GM18517 (cell line): ENCODE measurements around the gene ZC3H10.
A peak's percentile ranks its signal among the peaks of the same experiment; 100 is the strongest.
"Not testable (repeated sequence)": the region's sequence is repeated elsewhere in the genome, so short reads cannot be mapped to it uniquely, and the experiment has no call there.

Source experiments
- ATAC-seq: cut with Tn5 transposase; IDR thresholded peaks from one replicate; pipeline ENCODE4 v1.9.1; 2021; ENCODE audit warnings: mild to moderate bottlenecking, moderate library complexity; ENCODE audit not compliant: unreplicated experiment

Gene ZC3H10, protein sequence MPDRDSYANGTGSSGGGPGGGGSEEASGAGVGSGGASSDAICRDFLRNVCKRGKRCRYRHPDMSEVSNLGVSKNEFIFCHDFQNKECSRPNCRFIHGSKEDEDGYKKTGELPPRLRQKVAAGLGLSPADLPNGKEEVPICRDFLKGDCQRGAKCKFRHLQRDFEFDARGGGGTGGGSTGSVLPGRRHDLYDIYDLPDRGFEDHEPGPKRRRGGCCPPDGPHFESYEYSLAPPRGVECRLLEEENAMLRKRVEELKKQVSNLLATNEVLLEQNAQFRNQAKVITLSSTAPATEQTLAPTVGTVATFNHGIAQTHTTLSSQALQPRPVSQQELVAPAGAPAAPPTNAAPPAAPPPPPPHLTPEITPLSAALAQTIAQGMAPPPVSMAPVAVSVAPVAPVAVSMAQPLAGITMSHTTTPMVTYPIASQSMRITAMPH

DNA sequence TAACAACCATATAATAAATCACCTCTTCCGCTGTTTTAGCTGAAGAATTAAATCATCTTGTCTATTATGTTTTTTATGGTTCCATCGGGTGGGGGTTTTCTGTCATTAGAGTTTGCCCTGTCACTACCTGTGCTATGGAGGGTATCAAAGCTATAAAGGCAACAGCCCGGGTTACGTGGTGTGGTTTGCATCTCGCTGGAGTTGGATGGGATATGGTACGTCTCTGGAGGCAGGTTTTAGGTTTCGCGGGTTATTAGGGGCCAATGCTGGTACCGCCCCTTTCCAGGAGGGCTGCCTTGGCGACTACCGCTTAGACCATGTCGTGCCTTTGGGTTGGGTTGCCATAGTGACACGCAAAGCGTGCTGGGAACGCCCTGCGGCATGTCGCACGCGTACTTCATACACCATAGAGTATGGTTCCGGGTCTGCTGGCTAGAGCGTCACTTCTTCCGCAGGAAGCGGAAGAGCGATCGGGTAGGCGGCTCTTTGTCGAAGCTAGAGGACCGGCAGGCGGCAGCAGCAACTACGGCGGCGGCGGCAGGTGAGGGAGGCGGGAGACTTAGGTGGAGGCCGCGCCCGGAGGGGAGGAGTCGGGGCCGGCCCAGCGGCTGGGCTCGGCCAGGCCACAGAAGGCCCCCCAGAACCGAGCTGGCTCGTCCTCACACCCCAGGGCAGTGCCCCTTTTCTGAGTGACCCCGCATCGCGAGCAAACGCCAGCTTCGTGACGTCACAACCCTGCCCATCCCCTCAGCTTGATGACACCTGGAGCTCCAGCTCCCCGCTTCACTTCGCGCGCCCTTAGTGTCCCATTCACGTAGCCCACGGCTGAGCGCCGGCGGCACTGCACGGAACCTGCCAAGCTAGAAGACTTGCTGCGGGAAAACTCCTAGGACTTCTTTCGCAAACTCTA is at the start of gene ZC3H10:
Gene ZC3H10 (plus strand): TSS at position 489 of the 910 bp plus-strand sequence. CDS start 2,297 bp downstream, outside the sequence.
- ATAC-seq, result peak; percentile 83

DNA sequence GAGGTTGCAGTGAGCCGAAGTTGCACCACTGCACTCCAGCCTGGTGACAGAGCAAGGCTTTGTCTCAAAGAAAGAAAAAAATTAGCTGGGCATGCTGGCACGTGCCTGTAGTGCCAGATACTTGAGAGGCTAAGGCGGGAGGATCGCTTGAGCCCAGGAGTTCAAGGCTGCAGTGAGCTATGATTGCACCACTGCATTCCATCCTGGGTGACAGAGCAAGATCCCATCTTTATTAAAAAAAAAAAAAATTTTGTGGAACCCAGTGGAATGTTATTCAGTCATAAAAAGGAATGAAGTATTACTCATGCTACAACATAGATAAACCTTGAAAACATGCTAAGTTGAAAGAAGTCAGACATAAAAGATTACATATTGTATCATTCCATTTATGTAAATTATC is 46.4 kb upstream of the ZC3H10 start:
- no peak for ATAC-seq

DNA sequence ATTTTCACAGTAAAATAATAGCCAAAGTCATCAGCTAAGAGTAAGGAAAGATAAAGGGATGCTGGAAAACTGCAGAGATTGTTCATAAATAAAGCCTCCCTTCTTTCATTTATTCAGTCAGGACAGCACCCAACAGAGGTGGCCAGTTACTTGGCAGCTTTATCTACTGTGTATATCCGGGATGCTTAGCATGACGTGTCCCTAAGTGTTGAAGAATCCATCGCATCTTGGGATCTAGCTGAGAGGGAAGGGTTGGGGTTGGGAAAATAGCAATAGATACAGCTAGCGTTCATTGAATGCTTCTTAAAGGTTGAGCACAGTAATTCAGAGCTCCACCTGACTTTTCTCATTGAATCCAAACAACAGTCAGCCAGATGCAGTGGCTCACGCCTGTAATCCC is 43.7 kb upstream of the ZC3H10 start:
- no peak for ATAC-seq

DNA sequence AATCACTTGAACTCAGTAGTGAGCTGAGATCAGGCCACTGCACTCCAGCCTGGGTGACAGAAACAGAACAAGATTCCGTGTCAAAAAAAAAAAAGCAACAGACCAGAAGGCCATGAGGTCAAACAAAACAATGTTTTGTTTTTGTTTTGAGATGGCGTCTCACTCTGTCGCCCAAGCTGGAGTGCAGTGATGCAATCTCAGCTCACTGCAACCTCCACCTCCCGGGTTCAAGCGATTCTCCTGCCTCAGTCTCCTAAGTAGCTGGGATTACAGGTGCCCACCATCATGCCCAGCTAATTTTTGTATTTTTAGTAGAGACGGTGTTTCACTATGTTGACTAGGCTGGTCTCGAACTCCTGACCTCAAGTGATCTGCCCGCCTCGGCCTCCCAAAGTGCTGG is 40.1 kb upstream of the ZC3H10 start:
- ATAC-seq, result not testable (repeated sequence)

DNA sequence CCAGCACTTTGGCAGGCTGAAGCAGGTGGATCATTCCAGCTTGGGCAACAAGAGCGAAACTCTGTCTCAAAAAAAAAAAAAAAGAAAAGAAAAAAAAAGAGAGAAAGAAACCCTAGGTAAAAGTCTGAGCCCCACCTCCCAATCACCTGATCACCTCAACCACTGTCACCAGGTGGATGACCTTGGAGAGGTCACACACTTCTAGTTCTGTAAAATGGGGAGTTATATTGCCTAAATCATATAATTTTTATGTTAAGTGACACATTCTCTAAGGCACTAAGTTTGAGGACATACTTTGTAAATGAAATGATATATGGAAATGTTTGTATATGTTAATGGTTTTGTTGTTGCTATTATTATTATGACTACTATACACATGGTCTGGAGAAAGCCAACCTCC is 39.6 kb upstream of the ZC3H10 start:
- no peak for ATAC-seq

DNA sequence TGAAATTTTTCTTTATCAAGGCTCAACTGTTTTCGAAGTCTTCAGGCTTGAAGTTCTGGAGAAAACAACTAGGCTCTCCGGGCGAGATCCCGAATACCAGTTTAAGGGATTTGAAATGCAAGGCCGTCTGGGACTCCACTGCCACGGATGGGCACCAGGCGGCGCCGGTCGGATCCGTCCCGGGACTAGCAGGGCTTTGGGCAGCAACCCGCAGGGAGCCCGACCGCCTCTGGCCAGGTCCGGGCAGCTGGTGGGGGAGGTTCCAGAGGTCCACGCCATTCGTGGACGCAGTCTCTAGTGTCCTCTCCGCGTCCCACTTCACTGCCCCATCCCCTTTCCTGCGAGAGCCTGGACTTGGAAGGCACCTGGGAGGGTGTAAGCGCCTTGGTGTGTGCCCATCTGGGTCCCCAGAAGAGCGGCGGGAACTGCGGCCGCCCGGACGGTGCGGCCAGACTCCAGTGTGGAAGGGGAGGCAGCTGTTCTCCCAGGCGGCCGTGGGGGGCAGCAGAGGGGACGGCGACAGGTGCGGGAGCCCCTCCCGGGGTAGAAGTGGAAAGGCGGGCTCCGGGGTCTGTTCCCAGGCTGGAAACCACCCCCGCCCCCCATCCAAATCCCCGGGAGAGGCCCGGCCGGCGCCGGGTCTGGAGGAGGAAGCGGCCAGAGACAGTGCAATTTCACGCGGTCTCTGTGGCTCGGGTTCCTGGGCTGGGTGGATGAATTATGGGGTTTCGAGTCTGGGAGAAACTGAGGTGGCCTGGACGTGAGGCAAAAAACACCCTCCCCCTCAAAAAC is 38.9 kb upstream of the ZC3H10 start:
- ATAC-seq, result no peak

DNA sequence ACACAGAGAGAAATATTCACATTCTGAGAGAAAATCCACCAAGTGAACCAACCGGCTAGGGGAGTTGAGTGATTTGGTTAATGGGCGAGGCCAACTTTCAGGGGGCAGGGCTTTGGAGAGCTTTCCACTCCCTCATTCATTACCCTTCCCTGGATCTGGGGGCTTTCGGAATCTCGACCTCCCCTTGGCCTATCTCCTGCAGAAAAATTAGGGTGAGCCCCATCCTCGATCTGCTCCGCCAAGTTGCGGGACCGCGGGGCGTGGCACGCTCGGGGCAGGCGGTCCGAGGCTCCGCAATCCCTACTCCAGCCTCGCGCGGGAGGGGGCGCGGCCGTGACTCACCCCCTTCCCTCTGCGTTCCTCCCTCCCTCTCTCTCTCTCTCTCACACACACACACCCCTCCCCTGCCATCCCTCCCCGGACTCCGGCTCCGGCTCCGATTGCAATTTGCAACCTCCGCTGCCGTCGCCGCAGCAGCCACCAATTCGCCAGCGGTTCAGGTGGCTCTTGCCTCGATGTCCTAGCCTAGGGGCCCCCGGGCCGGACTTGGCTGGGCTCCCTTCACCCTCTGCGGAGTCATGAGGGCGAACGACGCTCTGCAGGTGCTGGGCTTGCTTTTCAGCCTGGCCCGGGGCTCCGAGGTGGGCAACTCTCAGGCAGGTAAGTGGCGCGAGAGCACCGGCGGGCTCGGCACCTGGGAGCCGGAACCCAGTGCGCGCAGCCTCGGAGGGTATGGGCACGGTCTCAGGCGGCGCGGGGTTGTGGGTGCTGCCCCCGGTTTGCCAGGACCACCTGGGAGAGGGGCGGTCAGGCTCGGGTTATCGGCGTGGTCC is 38.1 kb upstream of the ZC3H10 start, which contains the start of gene ERBB3:
Gene ERBB3 (plus strand): TSS at position 443 of the 833 bp plus-strand sequence. CDS start 136 bp downstream, at position 579.
- no peak for ATAC-seq

DNA sequence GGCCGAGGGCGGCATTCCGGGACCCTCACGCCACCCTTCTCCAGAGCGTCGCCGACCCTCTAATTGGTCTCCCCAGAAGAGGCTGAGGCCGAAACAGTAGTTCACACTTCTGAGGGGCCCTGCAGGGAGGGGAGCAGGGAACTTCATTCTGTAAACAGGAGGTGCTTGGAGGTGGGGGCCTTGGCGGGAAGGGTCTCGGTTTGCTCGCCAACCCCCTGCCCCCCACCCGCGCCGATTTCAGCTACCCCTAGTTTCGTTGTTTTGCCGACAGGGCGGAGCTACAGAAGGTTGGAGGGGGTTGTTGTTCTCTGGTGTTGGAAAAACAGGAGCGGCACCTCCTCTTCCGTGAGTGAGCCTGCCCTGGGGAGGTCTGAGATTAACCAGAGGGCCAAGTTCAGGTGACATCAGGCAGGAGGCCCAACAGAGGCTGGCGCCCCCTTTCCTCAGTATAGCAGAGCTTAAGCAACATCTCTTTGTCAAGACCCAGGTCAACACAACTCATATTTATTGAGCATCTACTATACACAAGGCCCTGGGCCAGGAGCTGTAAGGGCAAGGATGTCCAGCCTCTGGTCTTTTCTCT is 37.4 kb upstream of the ZC3H10 start:
- no peak for ATAC-seq

DNA sequence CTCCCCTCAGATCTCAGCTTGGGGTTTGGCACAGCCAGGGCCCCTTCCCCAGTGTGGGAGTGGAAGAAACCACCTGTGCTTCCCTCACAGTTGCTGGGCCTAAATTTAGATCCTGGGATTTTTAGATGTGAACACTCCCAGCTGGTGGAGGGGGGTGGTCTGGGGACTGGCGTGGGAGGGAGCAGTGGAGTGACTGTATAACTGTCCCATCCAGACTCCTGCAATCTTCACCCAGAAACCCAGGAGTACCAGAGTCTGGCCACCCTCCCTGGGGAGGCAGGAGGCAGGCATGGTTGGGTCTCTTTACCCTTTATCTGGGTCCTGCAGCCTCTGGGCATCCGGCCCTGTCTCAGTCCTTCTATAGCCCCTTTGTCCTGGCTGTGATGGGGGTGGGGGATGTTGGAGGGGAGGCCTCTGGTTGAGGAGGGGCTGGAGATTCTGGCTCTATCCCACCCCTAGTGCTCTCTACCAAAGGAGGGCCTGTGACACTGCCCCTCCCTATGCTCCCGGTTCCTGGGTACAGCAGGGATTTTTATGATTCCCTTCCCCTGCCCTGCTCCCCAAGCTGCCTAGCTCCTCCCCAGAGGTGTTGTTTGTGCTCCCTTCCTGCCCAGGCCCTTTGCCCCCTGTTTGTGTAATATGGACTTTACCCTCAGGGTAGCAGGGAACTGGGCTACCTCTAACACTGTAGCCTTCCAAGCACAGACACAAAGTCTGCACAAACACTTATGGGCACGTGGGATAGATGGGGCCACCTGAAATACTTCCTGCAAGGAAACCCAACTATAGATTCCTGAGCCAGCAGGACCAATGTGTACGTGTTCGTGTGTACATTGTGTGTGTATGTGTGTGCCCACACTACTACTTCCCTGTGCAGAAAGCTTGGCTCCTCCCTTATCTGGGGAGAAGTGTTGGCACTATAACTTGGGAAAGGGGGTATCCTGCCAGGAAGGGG is 36.4 kb upstream of the ZC3H10 start:
- ATAC-seq, result no peak

DNA sequence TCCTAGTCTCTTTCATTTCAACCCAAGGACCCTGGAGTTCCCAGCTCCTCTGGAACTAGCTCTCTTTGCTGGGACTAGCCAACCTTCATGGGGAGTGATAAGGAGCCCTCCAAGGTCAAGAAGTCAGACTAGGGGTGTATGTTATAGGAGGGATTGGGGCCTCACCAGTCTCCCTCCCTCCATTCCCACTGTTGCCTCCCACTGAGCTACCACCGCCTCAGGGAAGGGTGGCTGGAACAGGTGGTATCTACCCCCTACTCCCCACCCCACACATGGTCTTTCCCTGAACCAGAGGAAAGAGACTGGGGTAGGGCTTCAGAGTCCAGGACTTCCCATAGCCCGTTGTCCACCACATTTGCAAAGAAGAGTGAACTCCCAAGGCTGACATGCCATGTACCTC is 35.7 kb upstream of the ZC3H10 start:
- ATAC-seq, result no peak

DNA sequence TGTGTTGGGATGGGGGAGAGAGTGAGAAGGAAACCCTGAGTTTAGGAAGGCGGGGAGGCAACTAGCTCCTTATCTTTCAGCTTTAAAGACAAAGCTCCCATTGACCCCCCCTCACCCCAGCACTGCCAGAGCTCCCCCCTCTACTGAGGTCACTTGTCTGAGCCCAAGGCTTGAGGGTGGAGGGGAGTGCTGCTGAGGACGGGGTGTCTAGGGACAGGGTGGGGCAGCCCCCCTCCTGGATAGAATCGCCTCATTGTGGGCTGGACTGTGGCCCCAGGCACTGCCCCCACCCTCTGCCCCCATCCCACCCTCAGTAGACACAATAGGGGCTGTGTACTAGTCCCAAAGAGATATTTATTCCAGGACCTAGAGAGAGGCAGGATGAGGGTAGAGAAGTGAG is 35.1 kb upstream of the ZC3H10 start:
- no peak for ATAC-seq

DNA sequence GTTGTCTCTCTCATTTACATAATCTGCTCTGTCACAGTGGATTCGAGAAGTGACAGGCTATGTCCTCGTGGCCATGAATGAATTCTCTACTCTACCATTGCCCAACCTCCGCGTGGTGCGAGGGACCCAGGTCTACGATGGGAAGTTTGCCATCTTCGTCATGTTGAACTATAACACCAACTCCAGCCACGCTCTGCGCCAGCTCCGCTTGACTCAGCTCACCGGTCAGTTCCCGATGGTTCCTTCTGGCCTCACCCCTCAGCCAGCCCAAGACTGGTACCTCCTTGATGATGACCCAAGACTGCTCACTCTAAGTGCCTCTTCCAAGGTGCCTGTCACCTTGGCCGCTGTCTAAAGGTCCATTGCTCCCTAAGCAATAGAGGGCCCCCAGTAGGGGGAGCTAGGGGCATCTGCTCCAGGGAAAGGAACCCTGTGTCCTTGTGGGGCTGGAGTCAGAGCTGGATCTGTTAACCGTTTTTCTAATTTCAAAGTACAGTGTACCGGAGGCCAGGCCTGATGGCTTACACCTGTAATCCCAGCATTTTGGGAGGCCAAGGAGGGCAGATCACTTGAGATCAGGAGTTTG is 33.0 kb upstream of the ZC3H10 start:
- ATAC-seq, result no peak

DNA sequence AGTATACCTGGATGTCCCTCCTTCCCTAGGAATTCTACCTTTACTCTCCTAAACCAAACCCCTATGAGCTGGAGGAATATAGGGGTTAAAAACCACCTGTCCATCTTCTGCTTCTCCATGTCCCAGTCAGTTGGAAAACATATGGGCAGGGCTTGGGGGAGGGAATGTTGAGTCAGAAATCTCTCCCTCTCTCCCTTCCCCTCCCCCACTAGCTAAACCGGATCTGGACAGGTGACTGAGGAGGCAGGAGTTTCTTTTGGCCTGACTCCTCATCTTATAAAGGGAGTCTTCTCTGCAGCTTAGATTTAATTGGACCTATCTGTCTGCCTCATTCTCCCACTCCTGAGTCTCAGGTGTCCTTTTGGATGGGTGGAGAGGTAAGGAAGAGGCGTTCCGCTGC is 32.0 kb upstream of the ZC3H10 start:
- ATAC-seq, result no peak

DNA sequence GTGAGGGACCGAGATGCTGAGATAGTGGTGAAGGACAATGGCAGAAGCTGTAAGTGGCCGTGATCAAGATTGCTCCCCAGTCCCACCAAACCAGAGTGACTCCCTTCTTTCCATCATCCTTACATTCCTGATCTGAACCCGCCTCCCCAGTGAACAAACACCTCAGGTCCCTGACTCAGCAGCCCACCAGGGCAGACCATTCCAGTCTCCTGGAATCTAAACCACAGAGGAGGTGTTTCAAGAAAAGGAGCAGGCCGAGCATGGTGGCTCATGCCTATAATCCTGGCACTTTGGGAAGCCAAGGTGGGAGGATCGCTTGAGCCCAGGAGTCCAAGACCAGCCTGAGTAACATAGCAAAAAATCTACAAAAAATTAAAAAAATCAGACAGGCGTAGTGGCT is 31.5 kb upstream of the ZC3H10 start:
- no peak for ATAC-seq

DNA sequence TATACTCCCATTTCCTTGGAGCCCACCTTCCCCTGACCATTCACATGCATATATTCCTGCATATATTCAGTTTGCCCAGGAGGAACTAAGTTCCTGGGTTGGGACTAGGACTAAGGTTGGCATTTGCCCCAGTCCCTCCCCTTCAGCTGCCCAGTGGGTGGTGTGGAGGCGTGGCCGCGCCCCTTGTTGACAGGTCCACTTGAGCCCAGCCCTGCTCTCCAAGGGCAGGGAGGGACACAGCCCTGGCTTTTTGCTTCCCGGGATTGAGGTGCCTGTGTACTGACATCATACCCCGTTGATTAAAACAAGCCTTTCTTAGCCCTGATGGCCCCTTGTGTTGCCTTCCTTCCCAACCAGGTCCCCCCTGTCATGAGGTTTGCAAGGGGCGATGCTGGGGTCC is 30.8 kb upstream of the ZC3H10 start:
- ATAC-seq, result no peak

DNA sequence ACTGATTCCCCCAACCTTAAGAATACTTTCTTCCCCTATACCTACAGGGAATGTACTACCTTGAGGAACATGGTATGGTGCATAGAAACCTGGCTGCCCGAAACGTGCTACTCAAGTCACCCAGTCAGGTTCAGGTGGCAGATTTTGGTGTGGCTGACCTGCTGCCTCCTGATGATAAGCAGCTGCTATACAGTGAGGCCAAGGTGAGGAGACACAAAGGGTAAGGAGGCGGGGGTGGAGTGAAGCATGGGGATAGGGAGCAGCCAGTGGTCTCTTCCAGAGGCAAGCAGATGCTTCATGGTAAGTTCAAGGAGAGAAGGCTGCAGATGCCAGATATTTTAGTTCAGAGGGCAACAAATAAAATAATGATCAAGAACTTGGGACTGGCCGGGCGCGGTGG is 20.3 kb upstream of the ZC3H10 start:
- no peak for ATAC-seq

DNA sequence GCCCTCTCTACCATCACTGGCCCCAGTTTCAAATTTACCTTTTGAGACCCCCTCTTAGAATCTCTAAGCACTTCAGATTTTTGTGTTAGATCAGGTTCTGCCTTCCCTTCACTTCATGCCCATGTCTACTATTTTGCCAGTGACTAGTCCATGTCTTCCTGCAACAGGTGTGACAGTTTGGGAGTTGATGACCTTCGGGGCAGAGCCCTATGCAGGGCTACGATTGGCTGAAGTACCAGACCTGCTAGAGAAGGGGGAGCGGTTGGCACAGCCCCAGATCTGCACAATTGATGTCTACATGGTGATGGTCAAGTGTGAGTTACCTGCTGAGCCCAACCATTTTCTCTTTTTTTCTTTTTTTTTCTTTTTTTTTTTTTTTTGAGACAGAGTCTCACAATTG is 19.5 kb upstream of the ZC3H10 start:
- ATAC-seq, result no peak

DNA sequence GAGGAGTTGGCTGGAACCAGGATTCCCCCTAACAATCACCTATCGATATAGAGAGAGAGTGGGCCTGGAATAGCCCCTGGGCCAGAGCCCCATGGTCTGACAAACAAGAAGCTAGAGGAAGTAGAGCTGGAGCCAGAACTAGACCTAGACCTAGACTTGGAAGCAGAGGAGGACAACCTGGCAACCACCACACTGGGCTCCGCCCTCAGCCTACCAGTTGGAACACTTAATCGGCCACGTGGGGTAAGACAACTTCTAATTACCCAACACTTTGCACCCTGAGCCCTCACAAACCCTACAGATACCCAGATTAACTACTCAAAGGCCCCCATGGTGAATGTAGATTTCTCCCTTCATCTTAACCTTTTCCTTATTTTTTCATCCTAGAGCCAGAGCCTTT is 18.3 kb upstream of the ZC3H10 start:
- no peak for ATAC-seq
